ENCODE data around the gene TRIM54.
A peak's percentile ranks its signal among the peaks of the same experiment; 100 is the strongest.

The TRIM54 gene

DNA sequence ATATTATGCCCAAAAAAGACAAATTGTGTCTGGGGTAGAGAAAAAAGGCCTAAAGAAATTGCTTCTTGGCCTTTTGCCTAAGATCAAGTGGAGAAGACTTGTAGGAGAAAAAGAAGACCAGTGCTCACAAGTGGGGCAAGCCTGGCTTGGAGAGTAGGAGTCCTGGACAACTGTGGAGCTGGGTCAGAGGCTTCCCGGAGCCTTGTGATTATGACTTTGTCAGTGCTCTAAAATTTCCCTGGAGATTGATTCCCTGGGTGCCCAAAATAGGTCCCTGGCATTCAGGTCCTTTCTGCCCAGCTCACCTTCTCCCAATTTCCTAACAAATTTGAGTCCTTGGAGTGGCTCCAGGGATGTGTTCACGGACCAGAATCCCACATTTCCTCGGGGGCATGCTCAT, 787 bp upstream of the TRIM54 start:
- ChIA-PET CTCF (interaction anchor here (1.1 to 10.9 kb wide), 12 partner anchors 8 to 194 kb away, joined by 3 to 119 read pairs (median 14); partner anchors contain the start of genes KHK, MPV17 and SLC30A3), POLR2A (no interaction called here)
- Histone ChIP-seq H3K36me3 (ENCODE audit: control insufficient read depth in 4 of 4, insufficient read depth in 4 of 4, low read length in 3 of 4) (no peaks in the 10 kb centered on the region), H3K27ac (ENCODE audit: insufficient read depth in 1 of 2, low read depth in 1 of 2, low read length in 2 of 2, poor library complexity in 1 of 2, severe bottlenecking in 2 of 2) (no peak overlapping the region), H3K4me3 (ENCODE audit: control insufficient read depth in 1 of 7, extremely low read depth in 1 of 7, insufficient read depth in 4 of 7, low read depth in 2 of 7, low read length in 6 of 7) (no peak overlapping the region), H3K9me3 (ENCODE audit: control extremely low read depth in 1 of 5, control insufficient read depth in 4 of 5, insufficient read depth in 2 of 5, low read depth in 1 of 5, low read length in 4 of 5) (no peaks in the 10 kb centered on the region), H3K4me1 (ENCODE audit: control extremely low read depth in 1 of 4, control insufficient read depth in 4 of 4, insufficient read depth in 4 of 4, low read length in 3 of 4) (no peaks in the 10 kb centered on the region), H3K27me3 (replicated peaks in 2 of 5; ENCODE audit: control insufficient read depth in 4 of 5, insufficient read depth in 5 of 5, low read length in 4 of 5) (peaks cover 0 to 5% (median 0%) of the 10 kb centered on the region in 5 experiments)
- DNase-seq = no peak
- 89% methylated on average over 3 of the region's 3 CpGs for WGBS (ENCODE audit: insufficient coverage)

DNA sequence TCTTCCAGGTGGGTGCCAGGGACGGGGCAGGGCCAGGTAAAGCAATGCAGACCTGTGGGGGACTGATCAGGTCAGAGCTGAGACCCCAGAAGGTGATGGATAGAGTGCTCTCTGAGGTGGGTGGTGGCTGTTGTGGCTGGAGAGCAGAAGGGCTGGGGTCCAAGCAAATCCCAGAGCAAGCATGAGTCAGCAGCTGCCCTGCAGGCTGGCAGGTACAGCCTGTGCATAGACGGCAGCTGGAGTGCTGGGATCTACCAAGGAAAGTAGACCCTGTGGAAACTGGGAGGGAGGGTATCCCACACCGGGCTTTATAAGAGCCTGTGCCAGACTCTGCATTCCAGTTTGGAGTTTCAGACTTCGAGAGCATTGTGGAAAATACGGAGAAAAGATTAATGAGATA, 663 bp downstream of the TRIM54 start:
- no peak overlapping the region for H3K27ac ChIP-seq (ENCODE audit: insufficient read depth in 1 of 2, low read depth in 1 of 2, low read length in 2 of 2, poor library complexity in 1 of 2, severe bottlenecking in 2 of 2)
- H3K27me3 ChIP-seq (replicated peaks in 2 of 5; ENCODE audit: control insufficient read depth in 4 of 5, insufficient read depth in 5 of 5, low read length in 4 of 5) = peaks cover 0 to 5% (median 0%) of the 10 kb centered on the region in 5 experiments
- H3K4me3 ChIP-seq (ENCODE audit: control insufficient read depth in 1 of 7, extremely low read depth in 1 of 7, insufficient read depth in 4 of 7, low read depth in 2 of 7, low read length in 6 of 7) = no peak overlapping the region
- WGBS (ENCODE audit: insufficient coverage) = 93% methylated on average over 4 of the region's 5 CpGs
- no peaks in the 10 kb centered on the region for H3K36me3 ChIP-seq (ENCODE audit: control insufficient read depth in 4 of 4, insufficient read depth in 4 of 4, low read length in 3 of 4)
- ChIA-PET POLR2A (no interaction called here), CTCF (interaction anchor here (0.6 to 10.9 kb wide), 10 partner anchors 9 to 174 kb away, joined by 4 to 119 read pairs (median 13); partner anchors contain the start of genes MPV17 and SLC30A3)
- H3K9me3 ChIP-seq (ENCODE audit: control extremely low read depth in 1 of 5, control insufficient read depth in 4 of 5, insufficient read depth in 2 of 5, low read depth in 1 of 5, low read length in 4 of 5) = no peaks in the 10 kb centered on the region
- peaks cover 0 to under 1% (median 0%) of the 10 kb centered on the region in 4 experiments for H3K4me1 ChIP-seq (ENCODE audit: control extremely low read depth in 1 of 4, control insufficient read depth in 4 of 4, insufficient read depth in 4 of 4, low read length in 3 of 4)
- no peak for DNase-seq

DNA sequence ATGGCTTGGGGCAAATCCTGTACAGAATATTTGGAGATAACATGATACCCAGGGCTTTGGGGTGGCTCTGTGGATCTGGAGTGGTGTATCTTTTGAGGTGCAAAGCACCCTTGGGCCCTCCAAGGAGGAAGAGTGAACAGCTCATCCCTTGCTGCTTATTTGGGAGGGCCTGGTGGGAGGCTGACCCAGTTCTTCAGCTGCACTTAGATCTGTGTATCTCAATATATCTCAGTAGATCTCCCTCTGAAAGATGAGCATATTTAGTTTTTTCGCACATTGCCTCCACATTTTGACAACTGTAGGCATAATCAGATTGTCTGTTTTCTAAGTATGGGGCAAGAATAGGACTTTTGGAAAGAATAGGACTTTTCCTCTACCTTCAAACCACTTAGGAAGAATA, 2.8 kb downstream of the TRIM54 start:
- H3K9me3 ChIP-seq (ENCODE audit: control extremely low read depth in 1 of 5, control insufficient read depth in 4 of 5, insufficient read depth in 2 of 5, low read depth in 1 of 5, low read length in 4 of 5) = no peaks in the 10 kb centered on the region
- no peak overlapping the region for H3K27ac ChIP-seq (ENCODE audit: insufficient read depth in 1 of 2, low read depth in 1 of 2, low read length in 2 of 2, poor library complexity in 1 of 2, severe bottlenecking in 2 of 2)
- H3K4me1 ChIP-seq (ENCODE audit: control extremely low read depth in 1 of 4, control insufficient read depth in 4 of 4, insufficient read depth in 4 of 4, low read length in 3 of 4) = peaks cover 2 to 13% (median 7%) of the 10 kb centered on the region in 4 experiments
- no CpG with 5 or more reads among the region's 1 CpG for WGBS (ENCODE audit: insufficient coverage)
- peaks cover 0 to 1% (median 0%) of the 10 kb centered on the region in 5 experiments for H3K27me3 ChIP-seq (replicated peaks in 2 of 5; ENCODE audit: control insufficient read depth in 4 of 5, insufficient read depth in 5 of 5, low read length in 4 of 5)
- H3K4me3 ChIP-seq (ENCODE audit: control insufficient read depth in 1 of 7, extremely low read depth in 1 of 7, insufficient read depth in 4 of 7, low read depth in 2 of 7, low read length in 6 of 7) = no peak overlapping the region
- H3K36me3 ChIP-seq (ENCODE audit: control insufficient read depth in 4 of 4, insufficient read depth in 4 of 4, low read length in 3 of 4) = no peaks in the 10 kb centered on the region
- no peak for DNase-seq
- ChIA-PET POLR2A (no interaction called here), CTCF (interaction anchor here (0.6 to 10.9 kb wide), 7 partner anchors 8 to 323 kb away, joined by 3 to 119 read pairs (median 4); partner anchors contain the start of gene SLC30A3)

DNA sequence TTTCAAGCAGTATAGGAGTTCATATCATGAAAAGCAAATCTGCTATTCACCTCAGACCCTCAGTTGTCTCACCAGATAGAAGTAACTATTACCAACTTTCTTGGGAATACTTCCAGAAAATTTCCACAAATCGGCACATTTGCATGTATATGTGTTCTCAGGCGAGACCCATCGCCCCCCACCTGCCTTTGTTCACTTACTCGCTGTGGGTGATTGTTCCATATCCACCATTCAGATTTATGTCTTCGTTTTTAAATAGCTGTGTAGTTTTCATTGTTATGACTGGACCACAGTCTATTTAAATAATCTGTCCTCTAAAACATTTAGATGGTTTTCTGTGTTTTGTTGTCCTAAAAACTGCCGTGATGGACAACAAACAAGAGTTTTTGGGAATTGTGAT, 3.3 kb downstream of the TRIM54 start:
- DNase-seq = no peak
- no peaks in the 10 kb centered on the region for H3K9me3 ChIP-seq (ENCODE audit: control extremely low read depth in 1 of 5, control insufficient read depth in 4 of 5, insufficient read depth in 2 of 5, low read depth in 1 of 5, low read length in 4 of 5)
- H3K27ac ChIP-seq (ENCODE audit: insufficient read depth in 1 of 2, low read depth in 1 of 2, low read length in 2 of 2, poor library complexity in 1 of 2, severe bottlenecking in 2 of 2) = no peak overlapping the region
- peaks cover 7 to 18% (median 9%) of the 10 kb centered on the region in 4 experiments for H3K4me1 ChIP-seq (ENCODE audit: control extremely low read depth in 1 of 4, control insufficient read depth in 4 of 4, insufficient read depth in 4 of 4, low read length in 3 of 4)
- H3K4me3 ChIP-seq (ENCODE audit: control insufficient read depth in 1 of 7, extremely low read depth in 1 of 7, insufficient read depth in 4 of 7, low read depth in 2 of 7, low read length in 6 of 7) = no peak overlapping the region
- CTCF ChIA-PET = interaction anchor here (1.4 to 10.9 kb wide), 5 partner anchors 8 to 35 kb away, joined by 3 to 119 read pairs (median 21); partner anchors contain the start of gene SLC30A3
- POLR2A ChIA-PET = no interaction called here
- H3K36me3 ChIP-seq (ENCODE audit: control insufficient read depth in 4 of 4, insufficient read depth in 4 of 4, low read length in 3 of 4) = no peaks in the 10 kb centered on the region
- peaks cover 0 to 1% (median 0%) of the 10 kb centered on the region in 5 experiments for H3K27me3 ChIP-seq (replicated peaks in 2 of 5; ENCODE audit: control insufficient read depth in 4 of 5, insufficient read depth in 5 of 5, low read length in 4 of 5)
- WGBS (ENCODE audit: insufficient coverage) = 83% methylated on average over 1 of the region's 6 CpGs

GRCh38 chr2:27288610-27289009, 6.4 kb downstream of the TRIM54 start:
- peak in 2 of 3 donors; percentile 33 to 39 for DNase-seq
- H3K27ac ChIP-seq (ENCODE audit: insufficient read depth in 1 of 2, low read depth in 1 of 2, low read length in 2 of 2, poor library complexity in 1 of 2, severe bottlenecking in 2 of 2) = no peak overlapping the region
- no CpG with 5 or more reads among the region's 3 CpGs for WGBS (ENCODE audit: insufficient coverage)
- no peaks in the 10 kb centered on the region for H3K36me3 ChIP-seq (ENCODE audit: control insufficient read depth in 4 of 4, insufficient read depth in 4 of 4, low read length in 3 of 4)
- CTCF ChIA-PET = interaction anchor here (1.2 to 7.7 kb wide), 4 partner anchors 10 to 191 kb away, joined by 3 to 60 read pairs (median 27); partner anchors contain the start of gene SLC30A3
- H3K9me3 ChIP-seq (ENCODE audit: control extremely low read depth in 1 of 5, control insufficient read depth in 4 of 5, insufficient read depth in 2 of 5, low read depth in 1 of 5, low read length in 4 of 5) = no peaks in the 10 kb centered on the region
- POLR2A ChIA-PET = no interaction called here
- no peak overlapping the region for H3K4me3 ChIP-seq (ENCODE audit: control insufficient read depth in 1 of 7, extremely low read depth in 1 of 7, insufficient read depth in 4 of 7, low read depth in 2 of 7, low read length in 6 of 7)
- H3K27me3 ChIP-seq (replicated peaks in 2 of 5; ENCODE audit: control insufficient read depth in 4 of 5, insufficient read depth in 5 of 5, low read length in 4 of 5) = no peaks in the 10 kb centered on the region
- peaks cover 7 to 29% (median 21%) of the 10 kb centered on the region in 4 experiments for H3K4me1 ChIP-seq (ENCODE audit: control extremely low read depth in 1 of 4, control insufficient read depth in 4 of 4, insufficient read depth in 4 of 4, low read length in 3 of 4)

DNA sequence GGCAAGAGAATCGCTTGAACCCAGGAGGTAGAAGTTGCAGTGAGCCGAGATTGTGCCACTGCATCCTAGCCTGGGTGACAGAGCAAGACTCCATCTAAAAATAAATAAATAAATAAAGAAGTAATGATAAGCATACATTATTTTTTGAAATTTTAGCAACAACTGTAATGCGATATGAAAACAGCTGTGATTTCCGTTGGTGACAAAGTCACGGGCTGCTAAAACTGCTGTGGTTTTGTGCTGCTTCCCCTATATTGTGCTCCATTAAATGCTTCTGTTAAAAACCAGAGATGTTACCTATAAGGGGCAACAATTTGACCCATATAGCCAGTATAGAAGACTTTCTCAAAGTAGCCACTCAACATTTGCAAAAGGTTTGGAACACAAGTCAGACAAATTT, 8.3 kb downstream of the TRIM54 start:
- peak overlapping the region in 1 of 7 experiments; percentile 31 for H3K4me3 ChIP-seq (ENCODE audit: control insufficient read depth in 1 of 7, extremely low read depth in 1 of 7, insufficient read depth in 4 of 7, low read depth in 2 of 7, low read length in 6 of 7)
- DNase-seq = peak in 2 of 3 donors; percentile 70 to 80
- no peaks in the 10 kb centered on the region for H3K36me3 ChIP-seq (ENCODE audit: control insufficient read depth in 4 of 4, insufficient read depth in 4 of 4, low read length in 3 of 4)
- no peaks in the 10 kb centered on the region for H3K9me3 ChIP-seq (ENCODE audit: control extremely low read depth in 1 of 5, control insufficient read depth in 4 of 5, insufficient read depth in 2 of 5, low read depth in 1 of 5, low read length in 4 of 5)
- H3K27ac ChIP-seq (ENCODE audit: insufficient read depth in 1 of 2, low read depth in 1 of 2, low read length in 2 of 2, poor library complexity in 1 of 2, severe bottlenecking in 2 of 2) = no peak overlapping the region
- ChIA-PET POLR2A (no interaction called here), CTCF (interaction anchor here (1.4 to 7.7 kb wide), 5 partner anchors 10 to 34 kb away, joined by 3 to 60 read pairs (median 48); partner anchors contain the start of genes SLC30A3, TRIM54 and UCN)
- no peaks in the 10 kb centered on the region for H3K27me3 ChIP-seq (replicated peaks in 2 of 5; ENCODE audit: control insufficient read depth in 4 of 5, insufficient read depth in 5 of 5, low read length in 4 of 5)
- H3K4me1 ChIP-seq (ENCODE audit: control extremely low read depth in 1 of 4, control insufficient read depth in 4 of 4, insufficient read depth in 4 of 4, low read length in 3 of 4) = peaks cover 7 to 29% (median 21%) of the 10 kb centered on the region in 4 experiments
- 44% methylated on average over 3 of the region's 5 CpGs for WGBS (ENCODE audit: insufficient coverage)

- ChIA-PET CTCF (interaction anchor here (1.8 to 7.7 kb wide), 4 partner anchors 10 to 32 kb away, joined by 5 to 60 read pairs (median 49); partner anchors contain the start of genes SLC30A3 and TRIM54), POLR2A (interaction anchor here (0.9 kb wide), 1 partner anchor 12 kb away, joined by 3 read pairs; no protein-coding TSS in a partner anchor)
- no peak overlapping the region for H3K4me3 ChIP-seq (ENCODE audit: control insufficient read depth in 1 of 7, extremely low read depth in 1 of 7, insufficient read depth in 4 of 7, low read depth in 2 of 7, low read length in 6 of 7)
- H3K27me3 ChIP-seq (replicated peaks in 2 of 5; ENCODE audit: control insufficient read depth in 4 of 5, insufficient read depth in 5 of 5, low read length in 4 of 5) = no peaks in the 10 kb centered on the region
- no peaks in the 10 kb centered on the region for H3K36me3 ChIP-seq (ENCODE audit: control insufficient read depth in 4 of 4, insufficient read depth in 4 of 4, low read length in 3 of 4)
- no peak overlapping the region for H3K27ac ChIP-seq (ENCODE audit: insufficient read depth in 1 of 2, low read depth in 1 of 2, low read length in 2 of 2, poor library complexity in 1 of 2, severe bottlenecking in 2 of 2)
- no peaks in the 10 kb centered on the region for H3K9me3 ChIP-seq (ENCODE audit: control extremely low read depth in 1 of 5, control insufficient read depth in 4 of 5, insufficient read depth in 2 of 5, low read depth in 1 of 5, low read length in 4 of 5)
- peaks cover 7 to 29% (median 21%) of the 10 kb centered on the region in 4 experiments for H3K4me1 ChIP-seq (ENCODE audit: control extremely low read depth in 1 of 4, control insufficient read depth in 4 of 4, insufficient read depth in 4 of 4, low read length in 3 of 4)
- peak in 2 of 3 donors; percentile 29 to 30 for DNase-seq
- 87% methylated on average over 5 of the region's 6 CpGs for whole genome bisulfite sequencing (ENCODE audit: insufficient coverage)
These were observed 9.6 kb downstream of the TRIM54 start for GRCh38 chr2:27291865-27292264.

Measured in common myeloid progenitor, CD34-positive (primary cell).